Measurements from ENCODE around the gene TRMT11. TPM values are rescaled to one million over a fixed set of nuclear protein-coding genes. Genes with fewer than 3 reads are reported as not detected.

TRMT11 gene
- total RNA-seq, 1 donor from 2014 or later = 20.4 TPM

GRCh38 chr6:125985522-125985921, 818 bp upstream of the TRMT11 start:
- H3K4me3 Mint-ChIP-seq (ENCODE audit: unreplicated experiment) = peak overlapping the region; percentile 26
- no peak for DNase-seq (ENCODE audit: extremely low spot score, unreplicated experiment)
- no peaks in the 10 kb centered on the region for H3K9me3 Mint-ChIP-seq (ENCODE audit: unreplicated experiment)
- TF ChIP-seq CTCF (IDR thresholded peaks at IDR 0.05) = no peak
- H3K4me1 Mint-ChIP-seq (ENCODE audit: unreplicated experiment) = peaks cover 13% of the 10 kb centered on the region
- H3K27ac Mint-ChIP-seq (ENCODE audit: unreplicated experiment) = no peak overlapping the region
- H3K27me3 Mint-ChIP-seq (ENCODE audit: unreplicated experiment) = no peaks in the 10 kb centered on the region
- no peaks in the 10 kb centered on the region for H3K36me3 Mint-ChIP-seq (ENCODE audit: unreplicated experiment)

GRCh38 chr6:125985979-125986300, 400 bp upstream of the TRMT11 start:
- H3K4me3 Mint-ChIP-seq (ENCODE audit: unreplicated experiment) = no peak overlapping the region
- DNase-seq (ENCODE audit: extremely low spot score, unreplicated experiment) = no peak
- no peak overlapping the region for H3K27ac Mint-ChIP-seq (ENCODE audit: unreplicated experiment)
- H3K27me3 Mint-ChIP-seq (ENCODE audit: unreplicated experiment) = no peaks in the 10 kb centered on the region
- no peak for TF ChIP-seq CTCF (IDR thresholded peaks at IDR 0.05)
- H3K36me3 Mint-ChIP-seq (ENCODE audit: unreplicated experiment) = no peaks in the 10 kb centered on the region
- peaks cover 13% of the 10 kb centered on the region for H3K4me1 Mint-ChIP-seq (ENCODE audit: unreplicated experiment)
- no peaks in the 10 kb centered on the region for H3K9me3 Mint-ChIP-seq (ENCODE audit: unreplicated experiment)

- no peak for TF ChIP-seq CTCF (IDR thresholded peaks at IDR 0.05)
- H3K4me1 Mint-ChIP-seq (ENCODE audit: unreplicated experiment) = peaks cover 13% of the 10 kb centered on the region
- no peaks in the 10 kb centered on the region for H3K36me3 Mint-ChIP-seq (ENCODE audit: unreplicated experiment)
- no peak overlapping the region for H3K27ac Mint-ChIP-seq (ENCODE audit: unreplicated experiment)
- H3K4me3 Mint-ChIP-seq (ENCODE audit: unreplicated experiment) = no peak overlapping the region
- no peak for DNase-seq (ENCODE audit: extremely low spot score, unreplicated experiment)
- H3K27me3 Mint-ChIP-seq (ENCODE audit: unreplicated experiment) = no peaks in the 10 kb centered on the region
- H3K9me3 Mint-ChIP-seq (ENCODE audit: unreplicated experiment) = no peaks in the 10 kb centered on the region
Measured at GRCh38 chr6:125987026-125987617, 782 bp downstream of the TRMT11 start.

DNA sequence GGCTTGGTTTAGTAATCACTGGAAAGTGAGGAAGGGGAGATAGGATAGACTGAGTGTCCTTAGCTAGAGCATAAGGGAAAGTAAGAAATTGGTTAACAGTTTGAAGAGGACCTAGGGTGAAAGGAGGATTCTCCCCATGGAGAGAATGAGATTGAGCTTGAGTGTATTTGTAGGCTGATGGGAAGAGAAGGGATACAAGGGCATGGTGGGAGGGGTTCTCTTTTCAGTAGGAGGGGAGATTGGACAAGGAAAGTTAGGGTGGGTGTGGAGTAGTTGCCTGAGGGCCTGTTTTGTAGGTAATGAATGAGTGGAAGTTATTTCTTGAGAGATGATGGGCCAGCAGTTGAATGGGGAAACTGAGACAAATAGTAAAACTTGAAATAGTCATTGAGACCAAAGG, 1.9 kb downstream of the TRMT11 start:
- no peaks in the 10 kb centered on the region for H3K9me3 Mint-ChIP-seq (ENCODE audit: unreplicated experiment)
- no peak overlapping the region for H3K4me3 Mint-ChIP-seq (ENCODE audit: unreplicated experiment)
- H3K27ac Mint-ChIP-seq (ENCODE audit: unreplicated experiment) = no peak overlapping the region
- H3K27me3 Mint-ChIP-seq (ENCODE audit: unreplicated experiment) = no peaks in the 10 kb centered on the region
- TF ChIP-seq CTCF (IDR thresholded peaks at IDR 0.05) = no peak
- DNase-seq (ENCODE audit: extremely low spot score, unreplicated experiment) = no peak
- peaks cover 13% of the 10 kb centered on the region for H3K4me1 Mint-ChIP-seq (ENCODE audit: unreplicated experiment)
- H3K36me3 Mint-ChIP-seq (ENCODE audit: unreplicated experiment) = no peaks in the 10 kb centered on the region

DNA sequence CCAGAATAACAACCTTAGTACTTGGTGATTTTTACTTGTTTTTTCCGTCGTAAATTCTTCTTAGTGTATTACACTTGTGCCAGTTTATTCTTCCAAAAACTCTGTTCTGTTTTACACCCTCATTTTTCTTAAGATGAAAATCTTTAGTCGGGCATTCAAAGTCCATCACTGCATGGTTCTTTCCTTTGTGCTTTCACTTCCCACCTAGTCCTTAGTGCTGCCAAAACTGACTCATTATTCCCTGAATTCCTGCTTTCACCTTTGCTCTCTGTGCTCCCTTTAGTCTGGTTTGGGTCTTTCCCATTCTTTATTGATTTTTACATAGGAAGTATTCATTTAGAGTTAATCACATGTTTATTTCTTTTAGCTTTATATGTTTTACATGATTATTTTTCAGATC, 3.3 kb downstream of the TRMT11 start:
- H3K27ac Mint-ChIP-seq (ENCODE audit: unreplicated experiment) = no peak overlapping the region
- no peak for DNase-seq (ENCODE audit: extremely low spot score, unreplicated experiment)
- H3K9me3 Mint-ChIP-seq (ENCODE audit: unreplicated experiment) = no peaks in the 10 kb centered on the region
- H3K36me3 Mint-ChIP-seq (ENCODE audit: unreplicated experiment) = no peaks in the 10 kb centered on the region
- H3K4me1 Mint-ChIP-seq (ENCODE audit: unreplicated experiment) = peaks cover 13% of the 10 kb centered on the region
- no peaks in the 10 kb centered on the region for H3K27me3 Mint-ChIP-seq (ENCODE audit: unreplicated experiment)
- H3K4me3 Mint-ChIP-seq (ENCODE audit: unreplicated experiment) = no peak overlapping the region
- no peak for TF ChIP-seq CTCF (IDR thresholded peaks at IDR 0.05)
